IPS DF 4.7 (cell line): ENCODE data around the gene CSHL1.

Experiments used
- DNase-seq: peaks from one replicate; pipeline ENCODE4 v3.0.0-alpha.2; 2013; ENCODE audit warnings: low spot score; ENCODE audit errors: extremely low read depth

Gene CSHL1

DNA sequence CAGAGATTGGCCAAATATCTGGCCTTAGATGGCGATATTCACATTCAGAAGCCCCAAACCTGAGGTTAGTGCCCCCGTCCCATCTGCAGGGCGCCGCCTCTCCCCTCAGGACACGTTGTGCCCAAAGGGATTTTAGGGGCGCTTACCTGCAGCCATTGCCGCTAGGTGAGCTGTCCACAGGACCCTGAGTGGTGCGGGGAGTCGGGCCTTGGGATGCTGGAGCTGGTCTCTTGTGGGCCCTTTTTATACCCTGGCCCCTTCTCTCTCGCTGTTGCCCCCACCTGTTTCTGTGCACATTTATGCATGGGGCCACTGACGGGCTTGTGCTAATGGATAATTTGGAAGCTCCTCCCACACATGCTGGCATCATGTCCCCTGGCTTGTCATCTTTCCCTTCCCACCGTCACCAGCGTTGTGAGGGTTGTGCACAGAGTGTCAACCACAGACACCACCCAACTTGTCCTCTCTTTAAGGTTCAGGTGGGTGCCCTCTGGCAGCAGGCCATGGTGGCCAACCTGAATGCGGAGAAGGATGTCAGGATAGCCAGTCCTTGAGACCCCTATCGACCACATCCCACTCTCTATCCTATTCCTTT is at the start of gene CSHL1:
TSS of gene CSHL1 (minus strand) at position 218 of the 595 bp plus-strand sequence. CDS start at position 156, 62 bp downstream.
- no peak for DNase-seq

DNA sequence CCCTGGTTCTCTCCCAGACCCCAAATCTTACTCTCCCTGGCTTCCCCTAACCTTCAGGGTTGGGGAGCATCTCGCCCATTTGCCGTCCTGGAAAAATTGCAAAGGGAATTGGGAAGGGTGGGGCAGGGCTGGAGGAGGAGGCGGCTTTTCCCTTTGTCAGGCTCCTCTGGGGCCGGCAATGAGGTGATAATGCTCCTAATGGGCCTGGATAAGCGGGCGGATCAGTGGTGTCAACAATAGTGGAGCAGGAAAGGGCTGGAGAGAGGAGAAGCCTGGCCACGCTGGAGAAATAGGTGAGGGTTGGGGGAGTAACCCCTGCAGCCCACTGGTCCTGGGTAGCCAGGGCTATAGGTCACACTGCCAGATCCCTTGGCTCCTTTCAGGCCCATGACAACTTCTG is 49.4 kb upstream of the CSHL1 start:
- DNase-seq, result no peak

DNA sequence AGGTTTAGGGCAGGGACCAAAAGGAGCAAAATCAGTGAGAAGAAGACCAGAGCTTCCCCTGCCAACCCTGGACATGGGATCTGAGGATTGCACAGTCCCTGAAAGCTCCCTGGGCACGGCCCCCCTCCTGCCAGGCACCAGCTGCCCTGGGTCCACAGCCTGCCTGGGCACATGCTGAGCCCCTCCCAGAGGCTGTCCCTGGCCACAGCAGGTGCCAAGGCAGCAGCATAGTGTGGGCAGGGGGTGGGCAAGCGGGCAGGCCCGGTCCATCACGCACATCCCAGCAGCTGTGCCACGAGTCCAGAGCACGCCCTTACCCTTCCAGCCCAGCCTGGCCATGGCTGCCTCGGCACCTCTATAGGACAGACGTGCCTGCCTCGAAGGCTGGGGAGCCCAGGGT is 48.9 kb upstream of the CSHL1 start:
- DNase-seq, result no peak

DNA sequence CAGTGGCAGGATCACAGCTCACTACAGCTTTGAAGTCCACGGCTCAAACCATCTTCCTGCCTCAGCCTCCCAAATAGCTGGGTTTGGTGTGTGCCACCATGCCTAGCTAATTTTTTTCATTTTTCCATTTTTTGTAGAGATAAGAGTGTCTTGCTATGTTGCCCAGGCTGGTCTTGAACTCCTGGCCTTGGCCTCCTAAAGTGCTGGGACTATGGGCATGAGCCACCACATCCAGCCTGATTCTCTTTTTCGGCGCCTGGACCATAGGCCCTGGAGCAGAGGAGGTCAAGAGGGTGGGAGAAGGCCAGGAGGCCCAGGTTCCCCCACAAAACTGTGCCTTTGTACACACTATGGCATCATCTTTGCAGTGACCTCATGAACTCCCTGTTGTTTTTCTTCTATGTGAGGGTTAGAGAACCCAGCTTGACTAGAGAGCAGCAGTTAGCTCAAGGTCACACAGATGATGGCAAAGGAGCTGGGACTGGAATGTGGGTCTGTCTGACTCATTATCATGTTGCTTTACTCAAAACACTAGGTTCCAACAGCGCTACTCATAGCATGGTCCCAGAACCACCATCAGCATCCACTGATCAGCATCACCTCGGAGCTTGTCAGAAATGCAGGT is 45.4 kb upstream of the CSHL1 start:
- no peak for DNase-seq

DNA sequence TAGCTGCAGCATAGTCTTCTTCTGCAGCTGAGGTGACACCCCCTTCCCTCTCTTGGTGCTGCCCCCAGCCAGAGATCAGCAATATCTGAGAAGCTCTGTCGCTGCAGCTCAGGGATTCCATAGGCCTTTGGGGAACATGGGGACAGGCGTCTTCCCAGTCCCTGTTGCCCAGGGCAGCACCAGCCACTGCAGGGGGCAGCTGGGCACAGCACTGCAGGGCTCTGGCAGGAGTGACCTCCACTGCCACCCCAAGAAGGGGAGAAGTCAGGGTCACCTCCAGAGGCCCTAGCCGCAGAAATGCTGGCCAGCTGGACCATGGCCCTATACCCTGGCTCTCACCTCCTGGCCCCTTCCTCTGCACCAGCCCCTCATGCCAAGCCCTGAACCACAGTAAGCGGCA is 44.7 kb upstream of the CSHL1 start:
- no peak for DNase-seq

DNA sequence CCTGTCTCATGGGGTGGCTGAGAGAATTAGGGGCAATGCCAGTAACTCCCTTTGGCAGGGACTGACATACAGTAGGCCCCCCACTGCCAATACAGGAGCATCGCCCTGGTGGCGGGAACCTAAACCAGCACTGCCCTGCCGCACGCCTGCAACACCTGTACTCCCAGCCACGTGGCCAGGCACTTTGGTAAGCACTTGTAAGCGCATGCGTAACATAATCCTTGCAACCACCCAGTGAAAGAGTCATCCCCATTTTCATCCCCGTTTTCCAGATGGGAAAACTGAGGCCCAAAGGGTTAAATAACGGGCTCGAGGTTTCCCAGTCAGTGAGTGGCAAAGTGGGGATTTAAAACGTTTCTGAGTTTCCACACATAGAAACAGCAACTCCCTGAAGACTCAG is 44.2 kb upstream of the CSHL1 start:
- DNase-seq, result no peak

DNA sequence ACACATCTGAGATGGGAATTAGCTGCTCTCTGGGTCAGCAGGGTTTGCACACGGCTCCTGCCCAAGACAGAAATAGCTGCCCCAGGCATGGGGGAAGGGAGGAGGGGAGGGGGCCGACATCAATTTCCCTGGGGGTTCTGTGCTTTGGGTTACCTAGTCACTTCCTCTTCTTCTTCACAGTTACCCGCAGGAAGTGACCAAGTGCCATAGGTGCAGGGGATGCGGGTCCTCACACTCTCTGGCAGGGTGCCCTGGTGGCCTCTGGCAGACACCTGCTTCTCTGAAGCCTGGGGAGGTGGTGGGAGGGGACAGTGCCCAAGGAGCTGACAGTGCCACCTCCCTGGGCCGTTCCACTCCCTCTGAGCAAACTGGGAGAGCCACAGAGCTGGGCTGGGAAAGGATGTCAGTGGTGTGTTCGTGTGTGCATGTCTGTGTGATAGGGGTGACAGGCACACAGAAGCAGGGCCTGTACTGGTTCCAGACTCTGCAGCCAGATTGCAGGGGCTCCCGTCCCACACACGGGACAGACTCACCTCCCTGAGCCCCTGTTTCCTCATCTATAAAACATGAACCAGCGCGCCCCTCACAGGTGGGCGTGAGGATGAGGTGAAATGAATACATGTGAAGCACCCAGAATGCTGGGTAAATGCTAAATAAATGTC is 43.5 kb upstream of the CSHL1 start:
- DNase-seq, result no peak

DNA sequence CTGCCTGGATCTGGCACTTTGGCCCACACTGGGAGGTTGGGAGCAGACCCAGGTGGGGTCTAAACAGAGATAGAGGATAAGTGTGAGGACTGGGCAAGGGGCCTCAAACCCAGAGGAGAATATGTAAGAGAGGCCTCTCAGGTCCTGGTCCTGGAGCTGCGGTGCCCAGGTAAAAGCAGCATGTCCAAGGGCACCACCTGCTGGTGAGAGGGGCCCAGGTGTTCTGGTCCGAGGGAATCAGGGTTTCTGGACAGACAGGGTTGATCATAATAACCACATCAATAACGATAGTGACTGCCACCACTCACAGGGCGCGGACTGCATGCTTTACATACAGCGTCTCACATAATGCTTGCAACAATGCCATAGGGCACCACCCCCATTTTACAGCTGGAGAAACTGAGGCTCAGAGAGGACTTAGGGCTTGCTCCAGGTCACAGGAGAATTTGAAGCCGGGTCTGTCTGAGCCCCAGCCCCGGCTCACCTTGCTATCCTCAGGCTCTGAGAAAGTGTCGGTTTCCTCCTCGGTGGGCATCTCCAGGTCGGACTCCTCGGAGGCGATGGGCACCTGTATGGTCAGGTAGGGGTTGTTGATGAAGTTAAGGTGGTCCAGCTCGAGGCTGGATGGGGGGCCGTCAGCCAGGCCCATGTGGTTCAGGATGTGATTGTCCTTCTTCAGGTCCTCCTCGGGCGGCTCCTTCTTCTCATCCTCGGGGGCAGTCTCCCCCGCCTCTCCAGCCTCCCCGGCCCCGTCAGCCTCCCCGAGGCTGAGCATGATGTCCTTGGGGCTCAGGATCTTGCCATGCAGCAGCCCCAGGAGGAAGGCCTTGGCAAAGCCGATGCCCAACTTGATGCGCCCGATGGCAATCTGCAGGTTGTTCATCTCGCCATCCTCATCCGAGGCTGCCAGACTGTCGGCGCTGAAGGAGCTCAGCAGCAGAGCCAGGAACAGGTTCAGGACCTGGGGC is 40.2 kb upstream of the CSHL1 start:
- DNase-seq, result no peak

DNA sequence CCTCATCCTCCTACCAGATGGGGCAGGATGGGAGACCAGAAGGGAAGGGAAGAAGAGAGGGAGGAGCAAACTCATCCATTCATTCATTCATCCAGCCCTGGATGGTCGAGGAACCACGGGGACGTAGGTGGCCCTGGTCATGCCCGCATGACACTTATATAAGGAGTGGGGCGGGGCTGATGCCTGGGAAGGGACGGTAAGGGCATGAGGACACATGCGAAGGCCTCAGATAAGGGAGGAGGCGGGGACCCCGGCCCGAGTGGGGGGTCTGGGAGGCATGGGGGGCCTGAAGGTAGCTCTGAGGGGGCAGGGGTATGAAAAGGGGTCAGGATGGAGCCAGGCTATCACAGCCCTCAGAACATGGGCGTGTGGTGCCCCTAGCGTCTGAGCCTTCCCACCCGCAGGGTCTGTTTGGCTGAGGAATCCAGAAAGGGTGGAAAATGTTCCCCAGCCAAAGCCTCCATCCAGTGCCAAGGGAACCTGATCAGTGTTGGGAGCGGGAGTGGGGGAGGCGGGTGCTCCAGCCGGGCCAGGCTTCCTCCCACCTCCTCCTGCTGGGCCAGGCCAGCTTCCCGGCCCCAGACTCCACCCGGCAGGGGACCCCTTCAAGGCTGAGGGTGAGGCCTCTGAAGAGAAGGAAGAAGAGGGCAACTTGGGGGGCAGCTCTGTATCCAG is 38.7 kb upstream of the CSHL1 start:
- no peak for DNase-seq

DNA sequence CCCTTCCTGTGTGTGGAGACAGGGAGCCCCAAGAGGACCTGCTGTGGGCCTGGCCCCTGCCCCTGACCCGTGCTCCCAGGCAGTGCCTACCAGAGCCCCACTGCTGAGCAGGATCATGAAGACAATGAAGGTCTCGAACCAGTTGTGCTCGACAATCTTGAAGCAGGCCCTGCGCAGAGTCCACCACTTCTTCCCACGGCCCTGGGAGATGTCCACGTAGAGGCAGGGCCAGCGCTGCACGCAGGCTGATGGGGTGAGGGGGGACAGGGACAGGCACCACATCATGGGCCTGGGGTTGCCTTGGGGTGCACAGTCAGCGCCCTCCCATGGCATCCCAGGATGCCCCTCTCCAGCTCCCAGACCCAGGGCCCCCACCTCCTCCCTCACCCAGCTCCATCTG is 37.5 kb upstream of the CSHL1 start:
- no peak for DNase-seq

DNA sequence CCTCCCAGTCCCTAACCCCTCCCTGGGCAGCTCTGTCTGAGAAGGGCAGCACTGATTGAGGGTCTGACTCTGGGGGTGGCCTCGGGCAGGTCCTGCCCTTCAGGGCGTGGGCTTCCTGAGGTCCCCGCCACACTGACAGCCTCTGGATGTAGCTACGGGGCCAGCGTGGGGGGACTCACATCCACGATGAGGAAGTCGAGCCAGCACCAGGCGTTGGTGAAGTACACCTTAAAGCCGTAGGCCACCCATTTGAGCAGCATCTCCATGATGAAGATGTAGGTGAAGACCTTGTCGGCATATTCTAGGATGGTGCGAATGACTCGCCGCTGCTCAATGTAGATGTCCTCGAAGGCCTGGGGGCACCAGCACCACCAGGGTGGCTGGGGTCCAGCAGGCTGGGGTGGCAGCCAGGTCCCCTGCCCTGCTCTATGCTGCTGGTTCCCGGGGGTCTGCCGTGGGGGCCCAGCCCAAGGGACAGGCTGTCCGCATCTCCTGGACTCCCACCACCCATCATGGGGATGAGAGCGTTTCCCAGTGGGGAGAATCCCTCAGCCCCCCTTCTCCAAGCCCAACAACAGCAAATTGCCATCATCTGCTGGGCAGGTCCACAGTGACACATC is 36.8 kb upstream of the CSHL1 start:
- no peak for DNase-seq

DNA sequence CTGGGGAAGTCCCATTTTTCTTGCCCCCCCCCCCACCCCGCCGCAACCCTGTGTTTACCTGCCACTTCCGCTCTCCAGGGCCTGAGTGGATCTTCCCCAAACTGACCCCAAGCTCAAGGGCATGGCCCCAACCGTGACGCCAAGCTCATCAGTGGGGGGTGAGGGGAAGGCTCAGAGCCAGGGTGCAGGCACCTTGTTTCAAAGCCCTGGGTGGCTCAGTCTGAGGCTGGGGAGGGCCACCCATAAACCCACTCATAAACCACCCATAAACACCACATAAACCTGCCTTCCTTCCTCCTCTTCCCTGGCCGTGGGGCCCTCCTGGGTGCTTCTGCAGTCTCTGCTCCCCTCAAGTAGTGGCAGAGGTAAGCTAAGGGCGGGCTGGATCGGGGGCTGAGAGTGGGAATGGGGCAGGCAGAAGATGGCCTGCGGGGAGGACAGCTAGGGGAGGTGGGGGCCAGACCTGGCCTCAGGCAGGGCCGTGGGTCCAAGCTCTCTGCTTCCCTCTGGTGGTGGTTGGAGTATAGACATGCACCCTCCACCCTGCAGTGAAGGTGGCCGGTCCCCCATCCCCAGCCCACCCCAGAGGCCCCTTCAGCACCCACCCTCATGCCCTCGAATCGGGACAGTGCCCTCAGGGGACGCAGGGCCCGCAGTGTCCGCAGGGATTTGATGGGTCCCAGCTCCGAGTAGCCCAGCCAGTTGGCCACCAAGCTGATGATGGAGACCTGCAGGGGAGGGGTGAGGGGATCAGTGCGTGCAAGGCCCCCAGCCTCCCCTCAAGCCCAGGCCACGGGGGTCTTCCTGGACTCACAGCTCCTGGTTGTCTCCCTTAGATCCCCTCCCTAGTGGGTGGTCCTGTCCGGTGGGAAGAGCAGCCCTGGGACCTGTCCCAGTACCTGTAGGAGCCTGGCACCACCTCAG is 35.6 kb upstream of the CSHL1 start:
- no peak for DNase-seq

DNA sequence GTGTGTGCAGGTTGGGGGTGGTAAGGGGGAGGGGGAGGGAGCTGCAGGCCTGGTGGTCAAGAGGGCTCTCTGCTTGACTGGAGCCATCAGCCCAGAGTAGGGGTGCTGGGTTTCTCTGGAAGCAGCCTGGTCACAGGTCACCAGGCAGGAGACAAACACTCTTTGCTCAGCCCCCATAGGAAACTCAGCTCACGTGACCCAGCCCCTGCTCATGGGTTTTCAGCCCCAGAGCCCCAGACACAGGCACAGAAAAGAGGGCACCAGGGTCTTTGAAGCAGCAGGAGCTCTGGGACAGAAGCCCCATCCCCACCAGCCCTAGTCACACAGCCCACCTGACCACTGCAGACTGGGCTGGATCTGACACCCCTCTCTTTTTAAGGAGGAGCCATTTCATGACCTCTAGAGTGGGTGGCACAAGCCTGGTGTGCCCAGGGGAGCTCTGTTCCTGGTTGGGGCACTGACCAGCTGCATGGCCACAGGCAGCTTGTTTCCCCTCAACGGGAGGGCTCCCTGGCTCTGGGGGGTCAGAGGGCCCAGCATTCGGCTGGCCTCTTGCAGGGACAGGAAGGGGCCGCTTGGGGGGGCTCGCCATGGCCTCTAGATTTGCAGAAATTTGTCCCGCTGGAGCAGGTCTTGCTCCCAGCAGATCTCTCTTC is 34.9 kb upstream of the CSHL1 start:
- no peak for DNase-seq

DNA sequence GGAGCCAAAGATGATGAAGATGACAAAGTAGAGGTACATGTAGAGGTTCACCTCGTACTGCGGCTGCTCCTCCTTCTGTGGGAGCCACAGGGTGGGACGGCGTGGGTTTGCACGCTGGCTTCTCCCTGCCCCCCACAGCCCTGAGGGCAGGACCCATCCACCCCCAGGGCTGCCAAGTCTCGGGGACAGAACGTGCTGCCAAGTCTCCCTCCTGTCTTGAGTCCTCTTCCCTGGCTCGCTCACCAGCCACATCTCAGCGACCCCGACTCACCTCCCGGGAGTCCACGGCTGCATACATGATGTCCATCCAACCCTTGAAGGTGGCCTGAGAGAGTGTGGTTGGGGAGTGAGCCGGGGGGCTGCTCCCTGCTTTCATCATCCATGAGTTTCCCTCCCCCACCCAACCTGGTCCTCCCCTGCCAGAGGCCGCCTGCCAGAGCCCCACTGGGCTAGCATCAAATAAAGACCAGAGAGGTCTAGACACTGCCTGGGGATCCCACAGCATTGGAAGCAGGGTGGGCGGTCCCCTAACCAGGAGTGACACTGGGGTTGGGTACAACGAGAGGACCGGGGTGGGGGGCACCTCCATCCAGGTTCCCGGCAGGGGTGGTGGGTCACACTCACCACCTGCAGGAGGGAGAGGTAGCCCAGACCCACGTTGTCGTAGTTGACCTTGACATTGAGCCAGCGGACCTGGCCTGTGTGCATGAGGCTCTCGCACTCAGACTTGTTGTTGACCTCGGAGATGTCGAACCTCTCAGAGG is 33.9 kb upstream of the CSHL1 start:
- DNase-seq, result no peak

DNA sequence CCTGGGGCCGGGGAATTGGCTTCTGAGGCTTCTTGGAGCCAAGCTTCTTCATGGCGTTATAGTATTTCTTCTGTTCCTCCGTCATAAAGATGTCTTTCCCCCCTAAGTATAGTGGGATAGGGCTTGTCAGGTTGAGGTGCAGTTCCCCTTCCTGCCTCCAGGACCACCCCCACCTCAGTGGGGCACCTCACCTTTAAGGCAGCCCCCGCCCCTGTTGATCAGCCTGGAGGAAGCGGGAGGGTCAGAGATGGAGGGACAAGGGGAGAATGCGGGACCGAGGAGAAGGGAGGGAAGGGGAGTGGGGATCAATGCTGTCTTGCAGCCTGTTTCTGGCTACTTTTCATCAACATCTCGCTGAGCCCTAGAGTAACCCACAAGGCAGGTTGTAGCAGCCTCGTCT is 32.7 kb upstream of the CSHL1 start:
- DNase-seq, result no peak

DNA sequence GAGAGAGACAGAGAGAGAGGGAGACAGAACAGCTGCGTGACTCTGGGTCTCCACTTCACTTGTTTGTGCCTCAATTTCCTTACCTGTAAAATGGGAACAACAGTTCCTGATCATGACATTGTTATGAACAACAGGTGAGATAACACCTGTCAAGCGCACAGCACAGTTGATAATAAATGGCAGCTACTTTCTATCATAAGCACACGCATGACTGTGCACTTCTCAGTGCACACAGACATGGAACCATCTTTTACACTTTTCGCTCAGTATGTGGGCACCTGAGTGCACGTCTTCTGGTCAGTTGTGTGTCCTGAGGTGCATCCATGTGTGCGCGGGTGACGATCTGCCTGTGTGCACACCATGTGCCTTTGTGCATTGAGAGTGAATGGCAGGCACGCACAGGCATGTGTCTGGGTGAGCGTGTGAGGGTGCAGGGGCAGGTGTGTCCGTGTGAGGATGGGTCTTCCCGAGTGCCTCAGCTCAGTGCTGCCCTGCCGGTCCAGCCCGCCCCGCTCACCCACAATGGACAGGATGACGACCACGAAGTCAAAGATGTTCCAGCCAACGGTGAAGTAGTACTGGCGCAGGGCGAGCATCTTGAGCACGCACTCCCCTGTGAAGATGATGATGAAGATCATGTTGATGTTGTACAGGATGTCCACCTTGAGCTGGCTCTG is 31.4 kb upstream of the CSHL1 start:
- DNase-seq, result no peak

DNA sequence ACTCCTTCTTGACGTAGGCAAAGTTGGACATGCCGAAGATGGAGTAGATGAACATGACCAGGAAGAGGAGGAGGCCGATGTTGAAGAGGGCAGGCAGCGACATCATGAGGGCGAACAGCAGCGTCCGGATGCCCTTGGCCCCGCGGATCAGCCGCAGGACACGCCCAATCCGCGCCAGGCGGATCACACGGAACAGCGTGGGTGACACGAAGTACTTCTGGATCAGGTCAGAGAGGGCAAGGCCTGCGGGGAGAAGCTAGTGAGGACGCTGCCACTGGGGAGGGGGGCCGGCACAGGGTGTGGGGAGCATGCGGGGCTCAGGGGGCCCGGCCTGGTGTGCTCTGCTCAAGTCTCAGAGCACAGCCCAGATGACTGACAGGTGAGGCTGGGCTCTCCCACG is 30.7 kb upstream of the CSHL1 start:
- no peak for DNase-seq

DNA sequence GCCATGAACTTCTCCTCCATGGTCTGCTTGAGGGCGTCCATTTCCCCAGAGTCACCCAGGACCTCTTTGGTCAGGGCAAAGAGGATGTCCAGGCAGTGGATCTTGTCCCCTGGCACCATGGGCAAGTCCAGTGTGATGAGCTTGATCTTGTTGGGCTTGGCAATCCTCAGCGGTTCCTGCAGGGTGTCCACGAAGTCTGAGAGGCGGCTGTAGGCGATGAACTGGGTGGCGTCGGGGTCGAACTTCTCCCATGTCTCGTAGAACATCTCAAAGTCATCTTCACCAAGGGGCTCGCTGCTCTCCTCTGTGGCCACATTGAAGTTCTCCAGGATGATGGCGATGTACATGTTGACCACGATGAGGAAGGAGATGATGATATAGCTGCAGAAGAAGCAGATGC is 30.1 kb upstream of the CSHL1 start:
- DNase-seq, result no peak
